ENCODE data around the gene DEDD2. TPM values are rescaled to one million over a fixed set of nuclear protein-coding genes. Genes with fewer than 3 reads are reported as not detected.

Gene DEDD2
- total RNA-seq, 2 donors from 2014 or later = 28.5 to 33.2 TPM

DNA sequence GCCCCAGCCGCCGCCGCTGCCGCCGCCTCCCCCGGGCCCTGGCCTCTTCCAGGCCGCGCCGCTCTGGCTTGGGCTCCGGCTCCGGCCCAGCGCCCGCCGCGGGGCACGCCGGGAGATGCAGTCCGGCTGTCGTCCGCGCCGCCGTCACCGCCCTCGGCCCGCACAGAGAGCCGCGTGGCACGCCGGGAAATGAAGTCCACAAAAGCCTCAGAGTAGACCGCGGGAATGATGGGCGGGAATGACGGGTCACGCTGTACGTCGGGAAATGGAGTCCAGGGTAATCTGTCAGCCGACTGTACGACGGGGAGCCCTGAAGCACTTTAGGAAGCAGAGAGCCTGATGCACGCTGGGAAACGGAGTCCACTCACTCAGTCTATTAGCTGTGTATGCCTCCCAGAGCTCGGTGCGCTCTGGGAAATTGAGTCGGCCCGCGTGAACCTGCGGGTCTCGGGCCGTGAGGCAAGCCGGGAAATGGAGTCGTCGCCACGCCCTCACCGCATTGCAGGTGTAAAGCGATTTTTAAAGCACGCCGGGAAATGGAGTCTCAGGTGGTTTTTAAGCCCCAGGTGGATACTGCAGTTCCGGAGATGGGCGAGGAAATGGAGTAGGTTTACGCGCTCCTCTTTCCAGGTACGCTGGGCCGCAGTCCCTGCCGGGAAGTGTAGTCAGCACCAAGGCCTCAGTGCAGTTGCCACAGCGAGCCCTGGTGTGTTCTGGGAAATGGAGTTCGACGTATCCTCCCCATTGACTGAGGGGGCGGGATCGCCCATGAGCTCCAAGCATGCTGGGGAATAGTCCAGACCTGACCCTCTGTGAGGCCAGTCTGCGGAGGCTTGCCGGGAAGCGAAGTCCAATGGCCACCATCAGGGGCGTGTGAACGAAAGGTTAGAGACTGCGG lies 25.3 kb upstream of the DEDD2 start, which contains the start of gene GSK3A:
Gene GSK3A (minus strand): TSS at position 91 of the 898 bp plus-strand sequence. CDS start 137 bp downstream, outside the sequence.
- Mint-ChIP-seq H3K4me3 (peak within 1 kb of the TSS; percentile 92), H3K9me3 (no peaks in the 10 kb centered on the region), H3K4me1 (ENCODE audit: low read depth in 2 of 2) (peaks cover 36 to 57% of the 10 kb centered on the region in 2 donors), H3K27me3 (no peaks in the 10 kb centered on the region), H3K36me3 (peaks cover 6% of the 10 kb centered on the region), H3K27ac (peak within 1 kb of the TSS; percentile 96 to 97)
- peak; percentile 86 to 91 for ATAC-seq
- DNase-seq (ENCODE audit: low spot score) = peak; percentile 98

- peak overlapping the region; percentile 96 to 97 for H3K27ac Mint-ChIP-seq
- peak; percentile 66 for DNase-seq (ENCODE audit: low spot score)
- peaks cover 6% of the 10 kb centered on the region for H3K36me3 Mint-ChIP-seq
- peaks cover 36 to 57% of the 10 kb centered on the region in 2 donors for H3K4me1 Mint-ChIP-seq (ENCODE audit: low read depth in 2 of 2)
- H3K27me3 Mint-ChIP-seq = no peaks in the 10 kb centered on the region
- H3K4me3 Mint-ChIP-seq = peak overlapping the region; percentile 92
- ATAC-seq = peak in 1 of 2 donors; percentile 1
- no peaks in the 10 kb centered on the region for H3K9me3 Mint-ChIP-seq
Observed at GRCh38 chr19:42242069-42242511, 24.6 kb upstream of the DEDD2 start.

GRCh38 chr19:42241279-42241678 lies 23.8 kb upstream of the DEDD2 start:
- no peaks in the 10 kb centered on the region for H3K27me3 Mint-ChIP-seq
- H3K4me3 Mint-ChIP-seq = peak overlapping the region; percentile 91
- peaks cover 40 to 57% of the 10 kb centered on the region in 2 donors for H3K4me1 Mint-ChIP-seq (ENCODE audit: low read depth in 2 of 2)
- peaks cover 6% of the 10 kb centered on the region for H3K36me3 Mint-ChIP-seq
- no peaks in the 10 kb centered on the region for H3K9me3 Mint-ChIP-seq
- ATAC-seq (no peak), DNase-seq (ENCODE audit: low spot score) (no peak)
- peak overlapping the region; percentile 96 to 97 for H3K27ac Mint-ChIP-seq

- H3K27me3 Mint-ChIP-seq = no peaks in the 10 kb centered on the region
- ATAC-seq (no peak), DNase-seq (ENCODE audit: low spot score) (no peak)
- peaks cover 43 to 49% of the 10 kb centered on the region in 2 donors for H3K4me1 Mint-ChIP-seq (ENCODE audit: low read depth in 2 of 2)
- H3K27ac Mint-ChIP-seq = peak overlapping the region; percentile 96 to 97
- no peaks in the 10 kb centered on the region for H3K9me3 Mint-ChIP-seq
- peak overlapping the region; percentile 38 for H3K4me3 Mint-ChIP-seq
- peaks cover 6% of the 10 kb centered on the region for H3K36me3 Mint-ChIP-seq
Observed at GRCh38 chr19:42239544-42240220, 22.2 kb upstream of the DEDD2 start.

DNA sequence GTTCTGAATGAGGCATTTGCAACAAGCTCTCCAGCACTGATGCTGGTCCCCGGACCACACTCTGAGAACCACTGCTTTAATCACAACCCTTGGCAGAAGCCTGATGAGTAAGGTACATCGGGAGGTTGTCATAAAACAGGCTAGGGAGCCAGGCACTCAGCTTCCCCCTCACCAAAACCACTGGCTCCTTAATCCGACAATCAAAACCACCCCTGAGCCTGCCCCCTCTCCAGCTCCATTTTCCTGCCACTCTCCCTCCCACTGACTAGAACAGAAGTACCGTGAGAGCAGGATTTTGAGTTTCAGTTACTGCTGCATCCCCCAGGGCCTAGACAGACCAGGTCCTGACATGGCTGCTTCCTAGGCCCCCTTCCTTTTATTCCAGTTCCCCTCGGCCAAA lies 17.7 kb upstream of the DEDD2 start:
- H3K36me3 Mint-ChIP-seq = peaks cover 3% of the 10 kb centered on the region
- H3K4me1 Mint-ChIP-seq (ENCODE audit: low read depth in 2 of 2) = peaks cover 19 to 34% of the 10 kb centered on the region in 2 donors
- ATAC-seq (no peak), DNase-seq (ENCODE audit: low spot score) (no peak)
- H3K27me3 Mint-ChIP-seq = no peaks in the 10 kb centered on the region
- H3K9me3 Mint-ChIP-seq = no peaks in the 10 kb centered on the region
- H3K4me3 Mint-ChIP-seq = no peak overlapping the region
- peak overlapping the region; percentile 33 to 49 for H3K27ac Mint-ChIP-seq

DNA sequence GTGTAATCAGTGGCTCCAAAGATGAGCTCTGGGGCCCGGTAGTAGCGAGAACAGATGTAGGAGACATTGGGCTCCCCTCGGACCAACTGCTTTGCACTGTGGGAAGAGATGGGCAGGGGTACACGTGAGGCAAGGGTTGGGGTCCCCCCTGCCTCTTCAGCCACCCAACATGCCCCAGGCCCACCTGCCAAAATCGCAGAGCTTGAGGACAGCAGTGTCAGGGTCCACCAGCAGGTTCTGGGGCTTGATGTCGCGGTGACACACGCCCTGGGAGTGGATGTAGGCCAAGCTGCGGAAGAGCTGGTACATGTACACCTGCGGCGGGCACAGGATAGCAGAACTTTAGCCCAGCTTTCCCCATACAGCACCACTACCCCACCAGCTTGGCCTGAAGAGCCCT lies 16.9 kb upstream of the DEDD2 start:
- Mint-ChIP-seq H3K9me3 (no peaks in the 10 kb centered on the region), H3K36me3 (no peaks in the 10 kb centered on the region), H3K27ac (no peak overlapping the region), H3K27me3 (no peaks in the 10 kb centered on the region), H3K4me3 (no peak overlapping the region), H3K4me1 (ENCODE audit: low read depth in 2 of 2) (peaks cover 10 to 31% of the 10 kb centered on the region in 2 donors)
- ATAC-seq (no peak), DNase-seq (ENCODE audit: low spot score) (no peak)

DNA sequence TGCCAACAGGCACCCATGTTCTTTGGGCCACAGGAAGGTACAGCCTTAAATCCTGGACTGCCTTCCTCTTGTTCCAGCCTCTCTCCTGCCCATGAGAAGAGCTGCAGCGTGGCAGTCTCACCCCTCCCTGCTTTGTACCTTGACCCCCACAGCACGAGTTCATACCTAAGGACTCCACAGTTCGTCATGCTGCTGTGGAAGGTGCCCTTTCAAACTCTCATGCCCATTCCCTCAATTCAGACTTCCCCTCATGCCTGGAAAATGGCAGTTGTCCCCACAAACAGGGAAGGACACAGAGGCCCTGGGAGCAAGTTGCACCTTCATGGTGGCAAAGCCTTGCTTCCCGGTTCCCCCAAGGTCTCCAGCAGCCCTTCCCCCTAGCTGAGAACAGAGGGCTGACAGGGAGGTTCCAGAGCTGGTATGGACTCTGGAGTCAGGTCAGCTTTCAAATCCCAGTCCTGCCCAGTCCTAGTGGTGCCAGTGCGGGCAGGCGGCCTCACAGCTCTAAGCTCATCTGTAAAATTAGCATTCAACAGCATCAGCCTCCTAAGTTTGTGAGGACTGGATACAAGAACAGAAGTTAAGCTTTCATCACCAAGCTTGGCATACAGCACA lies 16.3 kb upstream of the DEDD2 start:
- Mint-ChIP-seq H3K4me3 (no peak overlapping the region), H3K4me1 (ENCODE audit: low read depth in 2 of 2) (peaks cover 7 to 29% of the 10 kb centered on the region in 2 donors), H3K9me3 (no peaks in the 10 kb centered on the region), H3K27ac (peak overlapping the region in 1 of 2 donors; percentile 61), H3K27me3 (no peaks in the 10 kb centered on the region), H3K36me3 (no peaks in the 10 kb centered on the region)
- DNase-seq (ENCODE audit: low spot score) (no peak), ATAC-seq (no peak)

DNA sequence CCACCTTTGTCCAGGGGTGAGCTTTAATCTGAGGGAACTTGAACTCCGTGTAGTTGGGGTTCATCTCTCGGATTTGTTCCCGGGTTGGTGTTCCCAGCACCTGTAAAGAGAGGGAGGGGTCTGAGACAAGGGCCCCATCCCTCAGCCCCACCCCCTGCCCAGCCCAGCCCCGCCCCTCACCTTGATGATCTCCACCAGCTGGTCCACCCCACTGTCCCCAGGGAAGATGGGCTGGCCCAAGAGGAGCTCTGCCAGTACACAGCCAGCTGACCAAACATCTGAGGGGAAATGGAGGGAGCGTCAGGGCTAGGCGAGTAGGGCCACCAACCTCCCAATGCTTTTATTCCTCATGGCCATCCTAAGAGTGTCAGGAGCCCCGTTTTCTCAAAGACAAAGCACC lies 15.6 kb upstream of the DEDD2 start:
- Mint-ChIP-seq H3K9me3 (no peaks in the 10 kb centered on the region), H3K4me1 (ENCODE audit: low read depth in 2 of 2) (peaks cover 9 to 33% of the 10 kb centered on the region in 2 donors), H3K27ac (no peak overlapping the region), H3K4me3 (no peak overlapping the region), H3K36me3 (no peaks in the 10 kb centered on the region), H3K27me3 (no peaks in the 10 kb centered on the region)
- DNase-seq (ENCODE audit: low spot score) (no peak), ATAC-seq (no peak)

- Mint-ChIP-seq H3K4me1 (ENCODE audit: low read depth in 2 of 2) (peaks cover 9 to 34% of the 10 kb centered on the region in 2 donors), H3K36me3 (no peaks in the 10 kb centered on the region), H3K4me3 (no peak overlapping the region), H3K9me3 (no peaks in the 10 kb centered on the region), H3K27me3 (no peaks in the 10 kb centered on the region), H3K27ac (no peak overlapping the region)
- no peak for DNase-seq (ENCODE audit: low spot score)
- no peak for ATAC-seq
Observed at GRCh38 chr19:42232435-42232834, 15.0 kb upstream of the DEDD2 start.

DNA sequence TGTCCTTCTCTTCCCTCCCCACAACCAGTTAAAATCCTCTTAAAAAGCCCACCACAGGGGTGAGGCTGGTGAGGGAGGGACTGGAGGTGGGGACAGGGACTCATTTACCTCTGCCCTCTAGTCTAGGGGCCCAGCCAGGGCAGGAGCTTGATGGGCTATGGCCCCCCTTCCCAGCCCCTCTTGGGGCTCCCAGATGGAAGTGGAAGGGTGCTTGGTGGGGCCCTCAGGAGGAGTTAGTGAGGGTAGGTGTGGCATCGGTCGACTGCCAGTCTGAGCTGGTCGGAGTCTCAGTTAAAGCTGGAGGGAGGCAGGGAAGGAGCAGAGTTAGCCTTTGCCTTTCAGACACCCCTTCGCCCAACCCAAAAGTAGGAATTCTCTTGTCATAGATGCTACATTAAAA lies 13.1 kb upstream of the DEDD2 start:
- no peak for ATAC-seq
- Mint-ChIP-seq H3K4me1 (ENCODE audit: low read depth in 2 of 2) (peaks cover 13 to 31% of the 10 kb centered on the region in 2 donors), H3K9me3 (no peaks in the 10 kb centered on the region), H3K36me3 (peaks cover 4% of the 10 kb centered on the region), H3K27ac (no peak overlapping the region), H3K27me3 (no peaks in the 10 kb centered on the region), H3K4me3 (no peak overlapping the region)
- no peak for DNase-seq (ENCODE audit: low spot score)

DNA sequence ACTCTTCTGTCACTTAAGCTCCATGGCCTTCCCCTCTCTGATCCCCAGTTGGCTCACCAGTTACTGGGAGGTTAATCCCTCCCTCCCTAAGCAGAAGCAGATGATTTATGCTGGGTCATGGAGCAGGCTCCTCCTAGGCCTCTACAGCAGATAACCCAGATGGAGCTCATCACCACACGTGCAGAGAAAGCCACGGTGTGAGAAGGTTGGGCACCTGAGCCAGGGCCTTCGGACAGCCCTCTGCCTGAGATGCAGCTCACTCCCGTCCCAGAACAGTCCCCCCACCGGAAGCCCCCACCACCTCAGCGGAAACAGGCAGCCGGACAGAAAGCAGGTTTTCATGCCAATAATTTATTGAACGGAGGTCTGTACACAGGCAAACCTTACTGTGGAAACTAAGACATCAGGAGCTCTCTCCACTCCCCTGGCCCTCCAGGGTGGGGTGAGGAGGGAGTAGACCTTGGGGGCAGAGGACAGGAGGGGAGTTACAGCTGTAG lies 12.4 kb upstream of the DEDD2 start:
- Mint-ChIP-seq H3K9me3 (no peaks in the 10 kb centered on the region), H3K27ac (peak overlapping the region in 1 of 2 donors; percentile 76), H3K4me3 (no peak overlapping the region), H3K27me3 (no peaks in the 10 kb centered on the region), H3K36me3 (peaks cover 7% of the 10 kb centered on the region), H3K4me1 (ENCODE audit: low read depth in 2 of 2) (peaks cover 9 to 27% of the 10 kb centered on the region in 2 donors)
- no peak for DNase-seq (ENCODE audit: low spot score)
- ATAC-seq = no peak

DNA sequence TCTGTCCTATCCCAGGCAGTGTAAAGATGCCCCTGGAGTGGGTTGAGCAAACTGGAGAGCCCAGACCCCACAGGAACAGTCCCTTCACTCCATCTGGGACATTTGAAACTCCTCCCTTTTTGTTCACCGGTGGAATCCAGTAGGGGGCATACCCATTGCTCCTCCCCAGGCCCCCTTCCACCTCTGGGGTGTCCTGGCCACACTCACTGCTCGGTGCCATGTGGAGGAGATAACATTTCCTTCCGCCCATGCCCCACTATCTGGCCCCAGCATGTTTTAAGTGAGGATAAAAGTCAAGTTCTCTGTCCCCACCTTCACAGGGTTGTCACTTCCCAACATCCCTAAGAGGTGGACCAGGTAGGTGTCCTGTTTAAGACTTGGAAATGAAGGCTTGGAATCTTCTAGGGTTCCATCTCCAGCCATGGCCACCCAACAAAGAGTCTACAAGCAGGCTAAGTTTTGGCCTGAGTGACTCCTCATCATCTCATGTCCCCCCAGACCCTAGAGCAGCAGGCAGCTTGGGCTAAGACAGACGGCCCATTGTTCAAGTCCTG lies 11.9 kb upstream of the DEDD2 start:
- Mint-ChIP-seq H3K4me1 (ENCODE audit: low read depth in 2 of 2) (peaks cover 9 to 29% of the 10 kb centered on the region in 2 donors), H3K36me3 (peaks cover 10% of the 10 kb centered on the region), H3K27me3 (no peaks in the 10 kb centered on the region), H3K4me3 (no peak overlapping the region), H3K9me3 (no peaks in the 10 kb centered on the region), H3K27ac (peak overlapping the region in 1 of 2 donors; percentile 76)
- no peak for DNase-seq (ENCODE audit: low spot score)
- no peak for ATAC-seq

DNA sequence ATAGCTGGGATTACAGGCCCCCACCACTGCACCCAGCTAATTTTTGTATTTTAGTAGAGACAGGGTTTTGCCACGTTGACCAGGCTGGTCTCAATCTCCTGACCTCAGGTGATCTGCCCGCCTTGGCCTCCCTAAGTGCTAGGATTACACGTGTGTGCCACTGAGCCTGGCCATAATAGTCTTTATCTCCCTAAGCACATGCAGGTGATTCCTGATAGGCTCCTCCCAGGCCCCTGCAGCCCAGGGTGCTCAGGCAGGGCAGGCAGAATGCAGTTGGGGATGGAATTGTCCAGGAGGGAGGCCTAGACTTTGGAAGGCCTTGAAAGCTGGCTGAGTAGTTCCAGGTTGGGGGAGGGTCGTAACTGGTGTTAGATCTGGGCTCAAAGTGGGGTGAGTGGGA lies 11.2 kb upstream of the DEDD2 start:
- no peak for ATAC-seq
- peaks cover 9 to 27% of the 10 kb centered on the region in 2 donors for H3K4me1 Mint-ChIP-seq (ENCODE audit: low read depth in 2 of 2)
- peak overlapping the region in 1 of 2 donors; percentile 76 for H3K27ac Mint-ChIP-seq
- no peak for DNase-seq (ENCODE audit: low spot score)
- H3K4me3 Mint-ChIP-seq = no peak overlapping the region
- peaks cover 10% of the 10 kb centered on the region for H3K36me3 Mint-ChIP-seq
- H3K27me3 Mint-ChIP-seq = no peaks in the 10 kb centered on the region
- H3K9me3 Mint-ChIP-seq = no peaks in the 10 kb centered on the region

All from natural killer cell treated with Interleukin-12 subunit alpha and Interleukin-12 subunit beta and Interleukin-15 and Interleukin-18, amount 100 ng/mL, for 72 hours (primary cell).